NOMO-1 (cell line): ENCODE measurements around the gene MVB12B.

Source experiments
- DNase-seq, 2 experiments: peaks; one replicate each; lab custom pipeline; 2025; ENCODE audit not compliant: unreplicated experiment in 2 of 2; lab: John Stamatoyannopoulos, UW

MVB12B gene

DNA sequence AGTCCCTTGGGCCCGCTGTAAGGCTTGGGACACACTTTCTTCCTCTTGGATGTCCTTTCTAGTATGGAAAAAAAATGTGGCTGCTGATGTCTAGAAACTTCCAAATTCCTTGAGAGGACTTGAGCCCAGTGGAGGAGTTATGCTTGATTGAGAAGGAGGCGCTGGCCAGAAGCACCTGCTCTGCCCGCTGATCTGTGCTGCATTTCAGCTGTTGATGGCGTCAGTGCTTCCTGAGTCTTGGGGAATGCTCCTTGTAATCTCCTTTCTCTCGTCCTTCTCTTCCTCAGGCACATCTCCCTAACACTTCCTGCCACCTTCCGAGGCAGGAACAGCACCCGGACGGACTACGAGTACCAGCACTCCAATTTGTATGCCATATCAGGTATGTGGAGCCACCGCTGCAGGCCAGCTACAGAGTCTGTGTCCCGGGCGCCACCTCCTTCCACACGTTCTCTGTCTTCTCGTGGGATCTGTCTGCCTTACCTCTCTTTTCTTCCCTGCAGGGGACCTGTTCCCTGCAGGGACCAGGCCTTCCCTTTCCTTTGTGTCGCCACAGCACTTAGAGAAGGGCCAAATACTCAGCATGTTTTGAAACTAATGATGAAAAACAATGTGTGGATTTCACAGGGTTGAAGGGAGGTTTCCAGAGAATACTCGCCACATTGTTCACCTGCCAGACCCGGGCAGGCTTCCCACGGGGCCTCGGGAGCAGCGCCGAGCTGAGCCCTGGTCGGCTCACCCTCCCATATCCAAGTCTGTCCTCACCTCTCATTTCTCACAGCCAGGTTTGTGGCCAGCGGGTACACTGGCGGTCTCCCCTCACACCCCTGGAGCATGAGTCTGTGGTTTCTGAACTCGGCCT lies 95.2 kb downstream of the MVB12B start:
- no peak for DNase-seq

GRCh38 chr9:126423142-126423915 lies 96.7 kb downstream of the MVB12B start:
- peak in 1 of 2 experiments; percentile 51 for DNase-seq

DNA sequence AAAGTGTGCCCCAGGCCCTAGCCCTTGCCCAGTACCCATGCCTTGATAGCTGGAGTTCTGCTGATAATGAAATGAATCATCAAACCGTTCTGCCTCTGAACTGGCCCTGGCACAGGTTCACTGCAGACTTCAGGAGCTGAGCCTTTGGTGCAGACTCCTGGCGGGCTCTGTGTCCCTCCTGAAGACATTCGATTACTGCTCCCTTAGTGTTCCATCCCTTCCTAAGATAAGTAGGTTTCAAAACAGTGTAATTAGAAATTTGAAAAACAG lies 97.2 kb downstream of the MVB12B start:
- DNase-seq = no peak

DNA sequence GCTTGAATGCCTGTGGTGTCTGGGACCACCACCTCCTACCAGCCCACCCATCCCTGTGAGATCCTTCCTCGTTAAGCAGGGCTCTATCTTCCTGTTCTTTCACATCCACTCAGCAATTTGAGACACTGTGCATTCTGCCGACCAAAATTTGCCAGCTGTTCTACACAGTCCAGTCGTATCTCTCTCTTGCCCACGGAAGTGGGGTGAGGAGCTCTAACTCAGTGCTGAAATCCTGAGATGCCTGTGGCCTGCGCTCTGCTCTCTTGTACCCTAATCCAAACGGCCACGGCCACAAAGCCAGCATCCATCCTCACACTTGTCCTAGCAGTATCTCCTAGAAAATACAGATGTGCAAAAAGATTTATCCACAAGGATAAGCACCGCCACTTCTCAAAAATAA lies 97.9 kb downstream of the MVB12B start:
- no peak for DNase-seq

- DNase-seq = peak in 1 of 2 experiments; percentile 13
These were observed 102.0 kb downstream of the MVB12B start for GRCh38 chr9:126428534-126429175.

- DNase-seq = no peak
These were observed 102.6 kb downstream of the MVB12B start for GRCh38 chr9:126429190-126429589.

DNA sequence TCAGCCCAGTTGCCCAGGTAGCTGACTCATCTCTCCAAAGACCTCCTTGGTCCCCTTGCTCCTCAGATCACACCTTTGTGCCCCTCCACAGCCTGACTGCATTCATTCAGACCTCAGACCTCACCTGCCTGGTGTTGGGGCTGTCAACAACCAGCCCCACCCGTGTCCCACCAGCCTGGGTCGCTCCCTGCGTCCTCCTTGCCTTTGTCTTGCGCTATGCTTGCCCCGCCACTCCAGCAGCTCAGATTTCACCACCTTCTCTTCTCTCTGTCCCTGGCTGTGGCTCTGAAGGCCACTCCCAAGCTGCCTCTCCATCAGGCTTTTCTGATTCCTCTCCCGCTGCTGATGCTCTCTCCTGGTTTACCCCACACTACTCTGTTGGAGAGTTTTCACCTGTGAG lies 103.5 kb downstream of the MVB12B start:
- no peak for DNase-seq

DNA sequence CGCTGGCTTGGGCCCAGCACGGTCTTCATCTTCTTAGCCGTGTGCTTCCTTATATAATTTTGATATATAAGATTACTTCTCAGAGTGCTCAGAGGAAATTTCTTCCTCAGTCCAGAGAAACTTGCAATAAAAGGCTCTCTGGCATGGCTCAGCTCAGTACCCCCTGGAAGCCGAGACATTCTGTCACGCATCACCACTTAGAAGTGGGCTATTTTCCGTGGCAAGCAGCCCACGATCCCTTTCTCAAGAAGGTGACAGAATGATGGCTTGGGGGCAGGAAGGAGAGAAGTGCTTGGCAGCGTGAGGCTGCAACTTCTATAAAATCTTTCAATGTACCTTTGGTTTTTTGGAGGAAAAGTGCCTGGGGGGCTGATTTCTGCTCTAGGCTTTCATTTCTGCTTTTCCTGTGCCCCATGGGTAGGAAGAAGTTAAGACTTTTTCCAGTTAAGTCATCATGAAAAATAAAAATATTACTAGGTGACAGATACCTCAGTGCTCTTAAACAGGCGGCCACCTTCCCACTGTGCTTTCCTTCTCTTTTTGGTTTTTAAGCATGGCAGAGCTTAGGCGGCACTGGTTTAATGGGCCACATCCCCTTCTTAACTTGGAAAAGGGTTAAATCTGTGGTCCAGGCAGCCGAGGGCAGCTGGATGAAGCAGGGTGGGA lies 104.6 kb downstream of the MVB12B start:
- DNase-seq = peak in 1 of 2 experiments; percentile 32

GRCh38 chr9:126432659-126433058 lies 106.0 kb downstream of the MVB12B start:
- no peak for DNase-seq

DNA sequence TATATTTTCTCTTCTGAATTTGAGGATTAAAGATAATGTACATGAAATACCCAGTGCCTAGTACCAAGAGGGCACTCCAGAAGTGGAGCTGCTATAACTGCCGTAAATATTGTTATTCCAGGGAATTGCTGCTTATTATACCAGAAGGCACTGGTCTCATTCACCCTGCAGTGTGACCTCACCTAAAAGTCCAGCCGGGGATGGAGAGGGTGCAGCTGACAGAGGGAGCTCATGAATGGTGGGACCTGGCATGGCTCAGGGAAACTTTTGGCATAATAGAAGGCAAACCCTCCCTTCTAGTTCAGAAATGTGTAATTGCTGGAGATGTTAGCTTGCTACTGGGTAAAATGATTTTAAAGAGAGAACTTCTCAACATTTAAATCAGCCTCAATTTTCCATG lies 108.5 kb downstream of the MVB12B start:
- DNase-seq = no peak

DNA sequence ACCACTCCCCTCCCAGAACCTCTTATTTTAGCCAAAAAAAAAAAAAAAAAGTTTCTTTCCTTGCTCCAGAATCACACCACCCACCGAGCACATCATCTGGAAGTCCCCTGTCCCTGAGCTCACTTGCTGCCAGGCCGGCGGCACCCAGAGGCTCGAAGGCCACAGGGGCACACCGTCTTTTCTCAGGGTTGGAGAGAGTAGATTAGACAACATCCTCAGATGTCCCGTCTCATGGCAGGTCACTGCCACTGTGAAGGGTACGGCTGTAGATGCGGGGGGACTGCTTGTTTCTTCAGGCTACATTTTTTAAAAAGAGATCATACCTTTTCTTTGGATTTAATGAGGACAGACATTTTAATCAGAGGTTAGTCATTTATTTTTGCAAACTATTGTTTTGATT lies 109.0 kb downstream of the MVB12B start:
- DNase-seq = no peak

DNA sequence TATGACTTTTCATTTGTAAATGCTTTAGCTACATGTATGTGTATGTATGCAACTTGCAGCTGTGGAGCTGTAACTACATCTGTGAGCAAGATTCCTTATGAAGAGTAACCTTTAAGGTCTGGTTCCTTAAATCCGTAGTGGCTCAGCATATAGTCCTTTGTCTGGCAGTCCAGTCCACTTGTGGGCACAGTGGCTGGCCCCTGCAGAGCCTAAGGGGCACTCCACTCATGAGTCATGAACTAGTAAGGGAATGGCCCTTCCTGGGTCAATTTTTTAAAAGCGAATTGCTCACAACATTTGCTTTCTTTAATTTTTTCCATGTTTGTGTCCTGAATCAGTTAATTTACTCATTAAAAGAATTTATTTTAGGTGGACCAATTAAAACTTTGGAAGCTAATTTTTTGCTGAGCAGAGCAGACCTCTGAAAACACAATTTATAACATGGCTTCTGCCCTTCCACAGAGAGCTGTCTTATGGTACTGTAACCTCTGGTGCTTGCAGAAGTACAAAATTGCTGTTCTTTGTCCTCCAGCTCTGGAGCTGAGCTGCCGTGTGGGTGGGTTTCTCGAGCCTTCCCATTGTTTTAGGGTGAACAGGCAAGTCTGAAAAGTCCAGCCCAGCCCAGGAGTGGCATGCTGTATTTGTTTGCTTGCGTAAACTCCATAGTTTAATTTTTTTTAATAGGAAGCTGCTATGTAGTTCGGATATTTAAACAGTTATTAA lies 110.1 kb downstream of the MVB12B start:
- no peak for DNase-seq

- DNase-seq = no peak
These were observed 110.6 kb downstream of the MVB12B start for GRCh38 chr9:126437268-126437666.

DNA sequence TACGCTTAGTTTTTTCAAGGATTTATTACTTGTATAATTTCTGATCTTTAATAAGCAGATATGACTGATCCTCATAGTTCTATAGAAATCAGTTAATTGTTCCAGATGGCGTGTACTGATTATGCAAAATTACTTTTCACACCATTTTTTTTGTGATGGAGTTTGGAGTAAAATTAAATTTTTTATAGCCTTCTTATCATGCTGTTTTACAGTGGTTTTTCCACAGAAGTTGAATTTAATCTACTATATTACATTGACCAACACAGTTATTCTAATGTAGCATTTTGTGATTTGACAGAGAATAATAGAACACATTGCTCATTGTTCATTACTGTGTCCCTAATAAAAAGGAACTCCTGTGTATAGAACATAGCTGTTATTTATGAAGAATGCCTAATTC lies 111.1 kb downstream of the MVB12B start:
- no peak for DNase-seq

GRCh38 chr9:126438741-126439401 lies 112.2 kb downstream of the MVB12B start:
- no peak for DNase-seq

- DNase-seq = no peak
These were observed 112.8 kb downstream of the MVB12B start for GRCh38 chr9:126439402-126439765.

DNA sequence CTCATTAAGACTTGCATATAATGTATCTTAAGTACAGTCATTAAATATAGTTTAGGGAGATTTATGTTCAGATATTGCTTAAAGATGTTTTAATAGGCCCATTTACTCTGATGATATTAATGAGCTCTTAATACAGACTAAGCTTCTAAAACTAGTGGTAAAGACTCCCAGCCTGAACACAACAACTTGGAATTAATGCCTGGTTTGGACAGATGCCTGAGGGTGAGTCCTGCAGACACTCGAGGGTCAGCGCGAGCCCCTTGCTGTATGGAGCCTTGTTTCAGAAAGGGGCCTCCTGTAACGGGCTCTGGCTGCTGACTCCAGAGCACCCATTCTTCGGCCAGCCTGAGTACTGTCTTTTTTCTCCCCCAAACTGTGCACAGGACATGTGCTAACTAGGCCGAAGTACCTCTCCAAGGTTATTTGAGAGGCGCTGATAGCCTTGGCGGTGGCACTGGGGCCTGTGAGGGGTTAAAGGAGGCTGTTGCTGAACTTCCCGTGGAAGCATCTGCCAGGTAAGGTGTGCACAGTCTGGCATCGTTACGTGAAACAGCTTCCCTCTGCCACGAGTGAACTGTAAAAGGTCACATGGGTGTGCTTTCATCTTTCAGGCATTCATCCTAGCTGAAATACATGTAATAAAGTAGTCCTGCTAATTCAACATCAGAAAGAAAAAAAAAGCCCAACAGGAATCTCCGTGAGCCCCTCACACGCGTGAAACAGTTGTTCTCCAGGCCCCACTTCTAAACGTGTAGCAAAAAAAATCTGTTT lies 113.4 kb downstream of the MVB12B start:
- DNase-seq = no peak

GRCh38 chr9:126440940-126441339 lies 114.3 kb downstream of the MVB12B start:
- no peak for DNase-seq

DNA sequence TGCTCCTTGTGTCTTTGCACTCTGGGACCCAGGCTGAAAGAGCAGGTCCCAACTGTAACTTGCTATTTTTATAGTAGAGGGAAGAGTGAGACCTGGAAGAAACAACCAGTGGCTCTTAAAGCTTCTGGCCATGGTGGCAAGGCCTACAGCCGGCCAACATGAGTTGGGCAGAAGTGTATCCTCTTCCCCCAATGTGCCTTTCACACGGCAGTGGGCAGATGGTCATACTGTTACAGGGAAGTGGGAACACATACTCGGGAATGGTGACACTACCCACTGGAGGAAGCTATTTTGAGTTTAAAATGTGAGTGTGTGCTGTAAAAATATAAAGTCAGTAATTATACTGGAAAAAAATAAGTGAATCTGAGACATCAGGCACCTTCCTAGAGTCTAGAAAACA lies 116.0 kb downstream of the MVB12B start:
- DNase-seq = no peak
